MCF 10A (cell line): ENCODE measurements around the gene NUP62. TPM values are rescaled to one million over a fixed set of nuclear protein-coding genes. Genes with fewer than 3 reads are reported as not detected.

Experiments used
- BruUV-seq: library from RNA; stranded (reverse); fragments of 400-500 nt; replicated peaks from 2 replicates; lab custom pipeline; 2021; lab: Mats Ljungman, UMichigan
- CTCF ChIA-PET: fragments of 300-600 bp; sonication (Branson Sonifier 250); formaldehyde crosslinking; extraction: SDS; loops from one replicate; lab custom pipeline; 2021; ENCODE audit warnings: antibody characterized with exemption, inconsistent platforms; lab: Yijun Ruan, JAX
- POLR2A ChIA-PET: fragments of 300-600, 350-650 bp; sonication (Branson Sonifier 250); formaldehyde crosslinking; extraction: SDS; loops from one replicate; lab custom pipeline; 2020; ENCODE audit warnings: antibody characterized with exemption, inconsistent platforms; lab: Yijun Ruan, JAX
- DNase-seq: peaks from one replicate; pipeline ENCODE4 v3.0.0-alpha.2; 2018; ENCODE audit not compliant: unreplicated experiment
- H3K27ac Mint-ChIP-seq: one replicate; pipeline ENCODE4 v1.8.0; 2022; ENCODE audit warnings: mild to moderate bottlenecking, low read depth, mixed read lengths; ENCODE audit not compliant: unreplicated experiment
- H3K27me3 Mint-ChIP-seq: one replicate; pipeline ENCODE4 v1.8.0; 2022; ENCODE audit warnings: mixed read lengths; ENCODE audit not compliant: insufficient read depth, unreplicated experiment
- H3K36me3 Mint-ChIP-seq: one replicate; pipeline ENCODE4 v1.8.0; 2022; ENCODE audit warnings: mild to moderate bottlenecking, moderate library complexity, mixed read lengths; ENCODE audit not compliant: insufficient read depth, unreplicated experiment
- H3K4me1 Mint-ChIP-seq: one replicate; pipeline ENCODE4 v1.8.0; 2022; ENCODE audit warnings: mixed read lengths; ENCODE audit not compliant: insufficient read depth, unreplicated experiment
- H3K4me3 Mint-ChIP-seq: one replicate; pipeline ENCODE4 v1.8.0; 2022; ENCODE audit warnings: mild to moderate bottlenecking, moderate library complexity, mixed read lengths; ENCODE audit not compliant: unreplicated experiment
- H3K9me3 Mint-ChIP-seq: one replicate; pipeline ENCODE4 v1.8.0; 2022; ENCODE audit warnings: mixed read lengths; ENCODE audit not compliant: unreplicated experiment
- CTCF ChIP-seq: fragments of 200-600 bp; IDR thresholded peaks from one replicate; pipeline ENCODE4 v1.8.0; 2022; ENCODE audit warnings: antibody characterized with exemption, mild to moderate bottlenecking; ENCODE audit not compliant: unreplicated experiment
- intact Hi-C: fragments of 100-400 bp; cut with micrococcal nuclease; formaldehyde crosslinking; loops from 2 replicates; pipeline ENCODE4 v1.14.1; 2022
- total RNA-seq: library from RNA; stranded (reverse); gene quantifications from 2 replicates; pipeline ENCODE4 v1.2.3, GENCODE V29; 2022

Gene NUP62
- total RNA-seq, 1 experiment from 2014 or later, result 44.9 TPM

- Mint-ChIP-seq H3K4me3 (no peak overlapping the region), H3K36me3 (peaks cover 11% of the 10 kb centered on the region), H3K27me3 (no peaks in the 10 kb centered on the region), H3K9me3 (no peaks in the 10 kb centered on the region), H3K27ac (no peak overlapping the region), H3K4me1 (no peaks in the 10 kb centered on the region)
- intact Hi-C loops, result no loop called here
- no TSS peak for BruUV-seq
- DNase-seq, result no peak
- CTCF ChIA-PET, result interaction anchor here (1.5 kb wide), 1 partner anchor 98 kb away, joined by 3 read pairs; no protein-coding TSS in a partner anchor
- TF ChIP-seq CTCF, result no peak
- POLR2A ChIA-PET, result no interaction called here
These were observed 25.2 kb downstream of the NUP62 start for GRCh38 chr19:49904136-49904535.

GRCh38 chr19:49896863-49897621 is 32.3 kb downstream of the NUP62 start, which contains the start of gene IL4I1:
Gene IL4I1, minus strand, starts transcription at chr19:49896887. Its CDS starts 727 bp downstream, at chr19:49896160.
- CTCF ChIA-PET, result no interaction called here
- intact Hi-C loops, result no loop called here
- peaks cover 12% of the 10 kb centered on the region for H3K27me3 Mint-ChIP-seq

GRCh38 chr19:49895566-49896297 is 33.6 kb downstream of the NUP62 start:
- intact Hi-C loops, result no loop called here
- H3K9me3 Mint-ChIP-seq, result no peaks in the 10 kb centered on the region
- no peak overlapping the region for H3K4me3 Mint-ChIP-seq
- no TSS peak for BruUV-seq
- no peaks in the 10 kb centered on the region for H3K36me3 Mint-ChIP-seq
- TF ChIP-seq CTCF, result no peak
- H3K27me3 Mint-ChIP-seq, result peaks cover 12% of the 10 kb centered on the region
- POLR2A ChIA-PET, result interaction anchor here (0.6 to 1.0 kb wide), 3 partner anchors 12 to 379 kb away, joined by 3 read pairs; no protein-coding TSS in a partner anchor
- H3K4me1 Mint-ChIP-seq, result peaks cover 14% of the 10 kb centered on the region
- no peak for DNase-seq
- H3K27ac Mint-ChIP-seq, result no peak overlapping the region
- CTCF ChIA-PET, result no interaction called here

More at GRCh38 chr19:49896863-49897621, 32.3 kb downstream of the NUP62 start, which contains the start of gene IL4I1:
- Mint-ChIP-seq H3K27ac (no peak within 1 kb of the TSS), H3K9me3 (no peaks in the 10 kb centered on the region), H3K4me3 (no peak within 1 kb of the TSS), H3K36me3 (no peaks in the 10 kb centered on the region), H3K4me1 (peaks cover 14% of the 10 kb centered on the region)
- no peak for TF ChIP-seq CTCF
- POLR2A ChIA-PET, result no interaction called here
- DNase-seq, result no peak
- BruUV-seq, result no TSS peak
